Stimulated activated CD8-positive, alpha-beta memory T cell treated with anti-CD3 and anti-CD28 coated beads, Interleukin-12 subunit alpha, Interleukin-12 subunit beta, amount 100 ng/mL, for 24 hours (primary cell): ENCODE results near the gene KEL.

ENCODE experiments used
- DNase-seq: peaks from one replicate; pipeline ENCODE4 v3.0.0-alpha.2; 2020; ENCODE audit errors: extremely low read depth

Gene KEL

DNA sequence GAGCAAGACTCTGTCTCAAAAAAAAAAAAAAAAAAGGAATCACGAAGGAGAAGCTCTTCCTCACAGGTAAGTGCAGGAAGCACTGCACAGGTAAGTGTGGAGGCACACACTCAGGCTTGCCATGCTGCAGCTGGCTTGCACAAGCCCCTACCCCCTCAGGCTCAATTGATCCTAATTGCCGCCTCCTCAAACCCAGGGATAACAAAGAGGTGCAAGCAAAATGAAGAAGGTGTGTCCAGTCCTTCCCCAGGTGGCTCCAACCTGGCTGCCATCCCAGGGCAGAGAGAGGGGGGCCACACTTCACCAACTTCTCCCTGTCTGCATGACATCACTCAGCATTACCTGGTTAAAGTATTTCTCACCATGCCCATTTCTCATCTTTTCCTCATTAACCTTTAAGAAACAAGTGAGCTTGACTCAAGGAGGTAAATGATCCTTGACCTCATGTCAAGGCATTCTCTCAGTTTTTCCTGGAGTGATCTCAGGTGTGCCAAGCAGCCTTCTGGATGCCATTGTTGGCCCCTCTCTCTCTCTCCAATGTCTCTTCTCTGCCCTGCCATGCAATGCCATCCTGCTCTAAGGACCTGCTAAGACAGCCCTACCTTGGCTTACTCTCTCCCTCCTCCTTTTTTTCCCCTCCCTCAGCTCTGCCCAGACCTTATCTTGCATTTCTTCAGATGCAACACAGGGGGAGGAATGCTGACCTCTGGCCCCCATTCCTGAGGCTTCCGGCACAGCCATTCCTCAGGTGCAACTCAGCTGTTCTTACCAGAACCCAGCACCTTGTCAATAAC is 63.6 kb downstream of the KEL start:
- no peak for DNase-seq

DNA sequence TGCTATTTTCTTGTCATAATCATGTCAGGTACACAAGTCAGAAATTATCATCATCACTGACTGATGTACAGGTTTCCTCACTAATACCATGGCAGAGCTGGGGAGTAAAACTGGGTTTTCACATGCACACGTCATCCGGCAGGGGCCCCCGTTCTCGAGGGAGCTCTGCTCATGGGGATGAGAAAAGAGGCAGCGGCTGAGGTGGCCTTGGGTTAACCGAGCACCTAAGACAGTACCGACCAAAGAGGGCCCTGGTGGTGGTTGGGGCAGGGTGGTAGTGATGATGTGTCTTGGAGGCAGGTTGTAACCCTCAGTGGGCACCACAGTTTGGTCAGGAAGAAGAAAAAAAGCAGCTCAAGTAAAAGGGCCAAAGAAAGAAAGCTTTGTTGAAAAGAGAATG is 64.5 kb downstream of the KEL start:
- DNase-seq: no peak

DNA sequence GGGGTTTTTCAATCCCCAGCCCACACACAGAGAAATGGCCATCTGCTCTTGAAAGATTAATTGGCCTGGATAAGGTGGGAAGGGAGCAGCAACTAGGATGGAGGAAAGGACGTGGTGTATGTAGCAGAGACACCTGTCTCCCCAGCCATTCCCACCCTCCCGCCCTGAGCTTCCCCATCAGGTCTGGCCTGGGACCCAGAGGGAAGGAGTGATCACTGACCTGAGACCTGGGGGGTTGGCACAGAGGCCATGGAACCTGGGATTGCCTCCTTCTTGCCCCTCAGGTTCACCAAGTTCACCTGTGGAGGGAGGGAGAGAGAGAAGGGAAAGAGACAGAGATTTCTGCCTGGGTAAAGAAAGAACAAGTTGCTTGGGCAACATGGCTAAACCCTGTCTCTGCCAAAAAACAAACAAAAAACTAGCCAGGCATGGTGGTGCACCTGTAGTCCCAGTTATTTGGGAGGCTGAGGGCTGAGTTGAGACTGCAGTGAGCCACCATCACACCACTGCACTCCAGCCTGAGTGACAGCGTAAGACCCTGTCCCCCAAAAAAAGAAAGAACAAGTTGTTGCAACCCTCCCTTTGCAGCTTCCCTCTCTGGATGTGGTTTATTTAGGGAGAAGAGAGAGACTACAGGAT is 65.3 kb downstream of the KEL start:
- no peak for DNase-seq

DNA sequence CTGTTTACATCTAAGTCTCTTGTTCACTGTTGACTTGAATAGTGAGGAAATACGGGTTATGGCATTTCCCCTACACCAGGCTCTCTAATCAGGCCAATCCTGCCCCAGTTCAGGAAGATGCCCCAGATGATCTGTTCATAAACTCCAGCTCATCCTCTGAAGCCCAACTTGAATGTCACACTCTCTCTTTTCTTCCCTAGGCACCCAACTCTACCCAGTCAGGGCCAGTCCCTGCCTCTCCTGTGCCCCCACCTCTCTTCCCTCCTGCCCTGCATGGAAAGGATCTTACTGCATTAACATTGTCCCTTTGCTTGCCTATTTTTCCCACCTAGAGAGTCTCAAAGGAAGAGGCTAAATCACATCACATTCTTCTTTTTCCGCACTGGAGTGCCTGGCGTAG is 66.0 kb downstream of the KEL start:
- DNase-seq: no peak

DNA sequence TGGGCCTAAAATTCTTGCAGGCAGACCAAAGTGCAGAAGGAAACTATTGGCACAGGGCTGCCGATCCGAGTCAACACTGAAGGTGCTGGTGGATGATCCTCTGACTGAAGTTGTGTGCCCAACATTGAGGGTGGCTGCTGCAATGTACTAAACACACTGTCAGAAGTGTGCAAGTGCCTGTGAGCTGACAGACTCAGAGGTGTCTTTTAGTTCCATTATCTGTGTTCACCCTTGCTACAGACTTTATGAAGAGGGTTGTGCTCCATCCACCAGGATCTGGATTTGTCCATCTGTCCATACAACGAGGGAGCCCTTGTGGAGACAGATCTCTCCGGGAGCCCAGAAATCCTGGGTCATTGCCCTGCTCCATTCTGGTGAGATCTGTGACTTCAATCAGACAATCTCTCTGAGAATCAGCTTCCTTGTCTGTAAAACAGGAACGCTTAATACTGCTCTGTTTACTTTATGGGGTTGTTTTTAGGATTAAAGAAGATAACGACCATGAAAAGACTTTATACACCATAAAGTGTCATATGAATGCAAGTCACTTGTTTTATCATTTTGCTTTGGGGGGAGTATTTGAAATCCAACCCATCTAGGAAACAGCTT is 67.1 kb downstream of the KEL start:
- no peak for DNase-seq

DNA sequence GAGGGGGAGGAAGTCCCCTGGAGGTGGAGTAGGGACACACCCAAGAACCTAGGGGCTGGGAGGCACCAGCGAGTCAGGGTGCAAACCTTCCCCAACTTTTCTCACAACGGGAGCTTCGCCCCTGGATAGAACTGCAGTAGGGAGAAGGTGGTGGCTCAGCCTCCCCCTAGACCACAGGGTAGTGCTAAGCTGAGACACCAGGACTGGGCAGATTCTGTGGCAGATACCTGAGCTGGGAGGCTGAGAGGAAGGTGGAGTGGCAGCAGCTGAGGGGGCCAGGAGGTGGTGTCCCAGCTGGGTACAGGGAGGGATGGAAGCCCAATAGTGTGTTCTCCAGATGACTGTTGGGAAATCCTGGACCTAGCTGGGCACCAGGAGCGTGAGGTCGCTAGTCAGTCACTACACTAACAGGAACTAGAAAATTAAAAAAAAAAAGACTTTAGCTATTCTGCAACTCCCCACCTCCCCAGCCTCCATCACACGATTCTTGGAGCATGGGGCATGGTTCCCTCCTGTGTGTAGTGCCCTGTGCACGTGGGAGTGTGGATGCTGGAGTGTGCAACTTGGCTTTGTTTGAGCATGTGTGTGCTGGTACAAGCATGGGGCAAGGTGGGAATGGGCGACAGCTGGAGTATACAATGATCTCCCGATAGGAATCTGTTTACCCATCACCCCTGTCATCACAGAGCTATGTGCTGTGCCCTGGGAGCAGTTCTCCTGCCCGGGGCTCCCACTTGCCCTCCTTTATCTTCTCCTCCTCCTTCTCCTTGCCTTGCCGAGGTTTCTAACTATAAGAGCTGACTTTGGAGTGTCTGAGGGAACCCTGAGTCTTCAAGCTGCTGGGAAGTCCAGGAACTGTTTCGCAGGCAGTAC is 67.8 kb downstream of the KEL start:
- no peak for DNase-seq

DNA sequence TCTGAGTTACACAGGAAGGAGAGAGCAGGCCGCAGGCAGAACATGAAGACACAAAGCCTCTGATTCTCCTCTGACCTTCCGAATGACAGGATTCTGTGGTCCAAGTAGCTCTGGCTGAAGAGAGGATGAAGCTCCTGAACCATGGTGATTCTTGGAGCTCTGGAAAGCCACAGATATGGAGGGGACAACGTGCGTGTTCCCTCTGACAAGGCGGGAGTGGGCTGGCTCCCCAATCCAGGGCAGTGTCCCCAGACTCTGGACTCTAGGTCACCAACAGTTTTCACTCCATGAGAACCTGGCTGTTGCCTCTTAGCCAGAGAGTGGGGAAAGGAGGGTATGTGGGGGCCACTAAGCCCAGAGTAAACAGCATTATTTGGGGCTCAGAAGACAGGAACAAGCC is 69.2 kb downstream of the KEL start:
- no peak for DNase-seq

DNA sequence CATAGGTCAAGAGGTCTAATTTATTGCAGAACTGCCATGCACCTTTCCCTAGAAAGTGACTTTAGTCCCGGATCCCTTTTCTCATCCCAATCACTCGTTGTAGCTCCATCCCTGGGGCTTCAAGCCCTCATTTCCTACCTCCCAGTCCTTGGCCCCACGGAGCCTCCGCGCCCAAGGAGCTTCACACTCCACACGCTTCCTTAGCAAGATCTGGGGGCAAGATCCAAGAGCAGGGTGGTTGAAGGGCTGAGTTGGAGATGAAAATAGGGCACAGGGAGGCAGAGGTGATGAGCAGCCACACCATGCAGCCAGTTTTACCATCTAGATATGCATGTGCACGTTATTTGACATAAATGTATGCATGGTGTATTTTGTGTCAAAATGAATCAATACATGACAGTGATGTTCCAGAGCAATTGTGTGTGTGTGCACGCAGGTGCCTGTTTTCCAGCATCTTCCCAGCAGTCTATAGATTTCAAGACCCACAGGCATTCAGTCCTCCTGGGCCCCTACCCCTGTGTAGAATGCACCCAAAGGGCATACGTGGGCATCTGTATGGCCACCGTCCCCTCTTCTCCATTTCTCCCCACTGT is 70.6 kb downstream of the KEL start:
- no peak for DNase-seq
